Measurements from ENCODE around the gene SRPK2. TPM values are rescaled to one million over a fixed set of nuclear protein-coding genes. Genes with fewer than 3 reads are reported as not detected.

SRPK2 gene
- total and polyA plus RNA-seq, 2 of the 8 experiments (the other 6 are each of a cell fraction or from before 2014, with no cell fraction given) = 10.0 to 47.1 TPM

- TF ChIP-seq CHD7 (IDR thresholded peaks at IDR 0.05; ENCODE audit: insufficient replicate concordance, low read length) = no peak
Observed at GRCh38 chr7:105304040-105304895, 84.5 kb downstream of the SRPK2 start (continued).
